Mesenchymal stem cell (in vitro differentiated cells and primary cell): ENCODE measurements around the gene CCDC3.

Experiments
- DNase-seq: peaks from one replicate; pipeline ENCODE4 v3.0.0-alpha.2; 2013
- H2AFZ ChIP-seq: one replicate; pipeline ENCODE4 v1.6.1; 2013; ENCODE audit warnings: low read depth, mild to moderate bottlenecking, control low read depth, inconsistent platforms, low read length, moderate library complexity
- H2AK5ac ChIP-seq: 2 replicates; pipeline ENCODE4 v1.6.1; 2013; ENCODE audit warnings: low read length, moderate library complexity, mild to moderate bottlenecking, inconsistent platforms; ENCODE audit not compliant: severe bottlenecking
- H2BK120ac ChIP-seq: one replicate; pipeline ENCODE4 v1.6.1; 2013; ENCODE audit warnings: low read depth, mild to moderate bottlenecking, inconsistent platforms, low read length, moderate library complexity
- H2BK12ac ChIP-seq, 2 experiments: one replicate each; pipeline ENCODE4 v1.6.1; 2013; ENCODE audit warnings: inconsistent platforms in 2 of 2, low read length in 2 of 2, mild to moderate bottlenecking in 2 of 2, moderate library complexity in 2 of 2, control low read depth in 1 of 2
- H2BK15ac ChIP-seq: one replicate; pipeline ENCODE4 v1.6.1; 2013; ENCODE audit warnings: mild to moderate bottlenecking, low read depth, inconsistent platforms; ENCODE audit not compliant: poor library complexity, severe bottlenecking
- H2BK5ac ChIP-seq: 2 replicates; pipeline ENCODE4 v1.6.1; 2013; ENCODE audit warnings: low read depth, mild to moderate bottlenecking, low read length, control low read depth, inconsistent platforms; ENCODE audit not compliant: poor library complexity, severe bottlenecking
- H3K14ac ChIP-seq, 2 experiments: one replicate each; pipeline ENCODE4 v1.6.1; 2013; ENCODE audit warnings: inconsistent platforms in 2 of 2, low read length in 2 of 2, control low read depth in 1 of 2, mild to moderate bottlenecking in 1 of 2, moderate library complexity in 1 of 2
- H3K18ac ChIP-seq, 2 experiments: one replicate each; pipeline ENCODE4 v1.6.1; 2013; ENCODE audit warnings: inconsistent platforms in 2 of 2, low read length in 2 of 2, control low read depth in 1 of 2, low read depth in 1 of 2, mild to moderate bottlenecking in 1 of 2
- H3K23ac ChIP-seq, 2 experiments: one replicate each; pipeline ENCODE4 v1.6.1; 2013; ENCODE audit warnings: inconsistent platforms in 2 of 2, low read length in 2 of 2, mild to moderate bottlenecking in 2 of 2, moderate library complexity in 2 of 2, control low read depth in 1 of 2
- H3K27ac ChIP-seq: 2 replicates; pipeline ENCODE4 v1.5.1; 2013; ENCODE audit warnings: mild to moderate bottlenecking, moderate library complexity, low read length, control low read depth, inconsistent platforms; ENCODE audit not compliant: poor library complexity, severe bottlenecking
- H3K27me3 ChIP-seq, 2 experiments: 2 replicates each; pipeline versions ENCODE4 v1.6.1 to v1.7.0; 2013; ENCODE audit warnings: low read length in 2 of 2, mild to moderate bottlenecking in 2 of 2, moderate library complexity in 2 of 2, control low read depth in 1 of 2, inconsistent platforms in 1 of 2; ENCODE audit not compliant: control insufficient read depth in 1 of 2, insufficient read depth in 1 of 2
- H3K36me3 ChIP-seq, 2 experiments: 2 replicates each; pipeline versions ENCODE4 v1.6.1 to v1.7.0; 2013; ENCODE audit warnings: low read length in 2 of 2, control low read depth in 1 of 2, inconsistent platforms in 1 of 2, low read depth in 1 of 2, mild to moderate bottlenecking in 1 of 2; ENCODE audit not compliant: insufficient read depth in 2 of 2, control insufficient read depth in 1 of 2
- H3K4ac ChIP-seq, 2 experiments: one replicate each; pipeline ENCODE4 v1.6.1; 2013; ENCODE audit warnings: inconsistent platforms in 2 of 2, low read length in 2 of 2, mild to moderate bottlenecking in 2 of 2, moderate library complexity in 2 of 2, control low read depth in 1 of 2, low read depth in 1 of 2
- H3K4me1 ChIP-seq: 2 replicates; pipeline ENCODE4 v1.6.1; 2013; ENCODE audit warnings: low read depth, low read length, control low read depth; ENCODE audit not compliant: control insufficient read depth, insufficient read depth
- H3K4me2 ChIP-seq: 2 replicates; pipeline ENCODE4 v1.6.1; 2013; ENCODE audit warnings: low read length, mild to moderate bottlenecking, inconsistent platforms; ENCODE audit not compliant: poor library complexity, severe bottlenecking
- H3K4me3 ChIP-seq, 2 experiments: 2 replicates each; pipeline versions ENCODE4 v1.5.1 to v1.7.0; 2013; ENCODE audit warnings: low read length in 2 of 2, mild to moderate bottlenecking in 2 of 2, control low read depth in 1 of 2, low read depth in 1 of 2; ENCODE audit not compliant: insufficient read depth in 1 of 2
- H3K79me1 ChIP-seq: replicated peaks from 2 replicates; pipeline ENCODE4 v1.6.1; 2013; ENCODE audit warnings: mild to moderate bottlenecking, control low read depth, low read length, inconsistent platforms; ENCODE audit not compliant: poor library complexity, severe bottlenecking
- H3K9ac ChIP-seq: 2 replicates; pipeline ENCODE4 v1.7.0; 2013; ENCODE audit warnings: mild to moderate bottlenecking, low read length, moderate library complexity
- H3K9me3 ChIP-seq: 2 replicates; pipeline ENCODE4 v1.7.0; 2013; ENCODE audit warnings: mild to moderate bottlenecking, low read length; ENCODE audit not compliant: control insufficient read depth
- H4K8ac ChIP-seq: one replicate; pipeline ENCODE4 v1.6.1; 2013; ENCODE audit warnings: inconsistent platforms, mild to moderate bottlenecking, low read length, moderate library complexity
- H4K91ac ChIP-seq: one replicate; pipeline ENCODE4 v1.6.1; 2013; ENCODE audit warnings: mild to moderate bottlenecking, low read length, inconsistent platforms
- WGBS: methylation state at CpG from one replicate; pipeline ENCODE4 v1.1.7; 2013; ENCODE audit warnings: mixed read lengths; 5-methylcytosine and 5-hydroxymethylcytosine counted together

The CCDC3 gene

DNA sequence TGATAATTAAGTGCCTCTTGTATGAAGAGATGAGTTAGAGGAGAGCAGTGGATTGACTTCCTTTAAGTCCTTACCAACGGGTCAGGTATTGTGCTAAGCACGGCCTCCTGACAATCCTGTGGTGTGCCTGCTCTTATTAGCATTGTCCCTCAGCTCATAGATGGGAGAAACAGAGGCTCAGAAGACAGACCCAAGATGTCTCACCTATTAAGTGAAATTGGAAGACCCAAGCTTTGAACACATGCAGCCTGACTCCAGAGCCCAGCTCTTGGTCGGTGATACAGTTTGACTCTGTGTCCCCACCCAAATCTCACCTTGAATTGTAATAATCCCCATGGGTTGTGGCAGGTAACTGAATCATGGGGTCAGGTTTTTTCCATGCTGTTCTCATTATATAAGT, 53.8 kb downstream of the CCDC3 start:
- Histone ChIP-seq H3K27ac (no peak overlapping the region), H2BK120ac (no peak overlapping the region), H3K4me1 (no peaks in the 10 kb centered on the region), H3K18ac (no peak overlapping the region), H3K9ac (no peak overlapping the region), H4K8ac (no peak overlapping the region), H3K14ac (no peak overlapping the region), H2BK12ac (no peak overlapping the region), H3K23ac (no peak overlapping the region), H3K27me3 (peaks cover 0 to 4% of the 10 kb centered on the region in 2 experiments), H2AFZ (no peak overlapping the region), H3K4me3 (no peak overlapping the region), H3K4me2 (no peak overlapping the region), H3K79me1 (no peaks in the 10 kb centered on the region), H3K4ac (no peak overlapping the region), H4K91ac (no peak overlapping the region), H2BK15ac (no peak overlapping the region), H2BK5ac (no peak overlapping the region), H2AK5ac (no peak overlapping the region), H3K9me3 (peaks cover 4% of the 10 kb centered on the region), H3K36me3 (no peaks in the 10 kb centered on the region)
- no peak for DNase-seq
- WGBS: 99% methylated on average over 3 of the region's 3 CpGs

GRCh38 chr10:12946372-12946771, 55.1 kb downstream of the CCDC3 start:
- no peaks in the 10 kb centered on the region for H3K9me3 ChIP-seq
- no peak overlapping the region for H3K27ac ChIP-seq
- H3K79me1 ChIP-seq: no peaks in the 10 kb centered on the region
- H3K36me3 ChIP-seq: no peaks in the 10 kb centered on the region
- no peak overlapping the region for H2BK15ac ChIP-seq
- no peak overlapping the region for H4K91ac ChIP-seq
- no peaks in the 10 kb centered on the region for H3K4me1 ChIP-seq
- H3K4me2 ChIP-seq: no peak overlapping the region
- 94% methylated on average over 3 of the region's 3 CpGs for WGBS
- H3K27me3 ChIP-seq: no peaks in the 10 kb centered on the region
- no peak overlapping the region for H2AK5ac ChIP-seq
- no peak for DNase-seq
- no peak overlapping the region for H2BK120ac ChIP-seq
- no peak overlapping the region for H3K23ac ChIP-seq
- H2BK12ac ChIP-seq: no peak overlapping the region
- no peak overlapping the region for H3K4me3 ChIP-seq
- H3K9ac ChIP-seq: no peak overlapping the region
- H3K4ac ChIP-seq: no peak overlapping the region
- no peak overlapping the region for H4K8ac ChIP-seq
- H3K18ac ChIP-seq: no peak overlapping the region
- H2AFZ ChIP-seq: no peak overlapping the region
- H3K14ac ChIP-seq: no peak overlapping the region
- H2BK5ac ChIP-seq: no peak overlapping the region

- H4K91ac ChIP-seq: no peak overlapping the region
- H3K27ac ChIP-seq: no peak overlapping the region
- no peak overlapping the region for H4K8ac ChIP-seq
- WGBS: 26% methylated on average over 2 of the region's 5 CpGs
- H2AFZ ChIP-seq: no peak overlapping the region
- no peak overlapping the region for H3K18ac ChIP-seq
- peak overlapping the region in 1 of 2 experiments; percentile 61 for H2BK12ac ChIP-seq
- no peak overlapping the region for H2BK120ac ChIP-seq
- no peak overlapping the region for H3K23ac ChIP-seq
- H2BK5ac ChIP-seq: no peak overlapping the region
- no peak overlapping the region for H3K4me2 ChIP-seq
- no peaks in the 10 kb centered on the region for H3K36me3 ChIP-seq
- peak; percentile 92 for DNase-seq
- H3K4me3 ChIP-seq: no peak overlapping the region
- no peaks in the 10 kb centered on the region for H3K9me3 ChIP-seq
- no peak overlapping the region for H2BK15ac ChIP-seq
- H3K27me3 ChIP-seq: peaks cover 0 to 1% of the 10 kb centered on the region in 2 experiments
- no peak overlapping the region for H3K14ac ChIP-seq
- no peak overlapping the region for H3K9ac ChIP-seq
- no peaks in the 10 kb centered on the region for H3K79me1 ChIP-seq
- no peaks in the 10 kb centered on the region for H3K4me1 ChIP-seq
- no peak overlapping the region for H2AK5ac ChIP-seq
- no peak overlapping the region for H3K4ac ChIP-seq
These were observed 55.7 kb downstream of the CCDC3 start for GRCh38 chr10:12945690-12946359.

DNA sequence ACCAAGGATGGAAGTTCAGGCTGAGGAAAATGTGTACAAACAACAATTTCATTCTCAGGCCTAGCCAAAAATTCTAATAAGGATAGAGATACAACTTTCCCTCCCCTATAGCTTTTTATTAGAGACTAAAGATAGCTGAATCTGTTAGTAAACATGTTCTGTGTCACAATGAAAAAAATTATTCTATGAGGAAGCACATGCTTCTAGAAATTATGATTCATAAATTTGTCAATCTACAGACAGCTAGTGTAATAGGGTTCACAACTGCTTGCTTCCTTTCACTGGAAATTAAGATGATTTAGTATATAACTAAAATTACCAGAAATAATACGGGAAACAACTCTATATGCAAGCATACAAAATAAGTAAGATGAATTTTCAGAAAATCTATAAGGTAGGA, 56.6 kb downstream of the CCDC3 start:
- no peak overlapping the region for H2AFZ ChIP-seq

More for the DNA sequence above, 56.6 kb downstream of the CCDC3 start:
- Histone ChIP-seq H3K4me1 (no peaks in the 10 kb centered on the region), H3K4ac (no peak overlapping the region), H3K9ac (no peak overlapping the region), H3K9me3 (no peaks in the 10 kb centered on the region), H3K27ac (no peak overlapping the region), H4K91ac (no peak overlapping the region), H3K18ac (no peak overlapping the region), H3K36me3 (no peaks in the 10 kb centered on the region), H2BK5ac (no peak overlapping the region), H3K4me2 (no peak overlapping the region), H2BK120ac (no peak overlapping the region), H2AK5ac (no peak overlapping the region), H2BK12ac (no peak overlapping the region), H3K4me3 (no peak overlapping the region), H3K14ac (no peak overlapping the region), H2BK15ac (no peak overlapping the region), H3K79me1 (no peaks in the 10 kb centered on the region), H3K23ac (no peak overlapping the region), H4K8ac (no peak overlapping the region), H3K27me3 (peaks cover 0 to 6% of the 10 kb centered on the region in 2 experiments)
- no peak for DNase-seq
- no CpG with 5 or more reads among the region's 1 CpG for WGBS
